ENCODE data around the gene AP2A1.

DNA sequence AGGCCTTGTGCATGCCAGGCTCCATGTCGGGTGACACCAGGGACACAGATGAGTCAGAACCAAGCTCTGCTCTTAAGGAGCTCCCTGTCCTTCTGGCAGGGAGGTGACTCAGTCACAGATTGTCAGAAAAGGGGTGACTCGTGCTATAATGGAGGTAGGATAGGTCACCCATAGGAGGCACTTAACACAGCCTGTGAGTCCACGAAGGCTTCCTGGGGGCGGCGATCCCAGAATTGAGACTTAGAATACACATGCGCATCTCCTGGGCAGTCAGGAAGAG, 26.7 kb downstream of the AP2A1 start:
- no peak for TF ChIP-seq CTCF (IDR thresholded peaks at IDR 0.05; ENCODE audit: poor library complexity, severe bottlenecking)
- no peak for TF ChIP-seq POLR2AphosphoS5 (IDR thresholded peaks at IDR 0.05)
- no peak for TF ChIP-seq EP300 (conservative IDR thresholded peaks at IDR 0.05; ENCODE audit: poor library complexity, severe bottlenecking)
- TF ChIP-seq, protein P1, sequence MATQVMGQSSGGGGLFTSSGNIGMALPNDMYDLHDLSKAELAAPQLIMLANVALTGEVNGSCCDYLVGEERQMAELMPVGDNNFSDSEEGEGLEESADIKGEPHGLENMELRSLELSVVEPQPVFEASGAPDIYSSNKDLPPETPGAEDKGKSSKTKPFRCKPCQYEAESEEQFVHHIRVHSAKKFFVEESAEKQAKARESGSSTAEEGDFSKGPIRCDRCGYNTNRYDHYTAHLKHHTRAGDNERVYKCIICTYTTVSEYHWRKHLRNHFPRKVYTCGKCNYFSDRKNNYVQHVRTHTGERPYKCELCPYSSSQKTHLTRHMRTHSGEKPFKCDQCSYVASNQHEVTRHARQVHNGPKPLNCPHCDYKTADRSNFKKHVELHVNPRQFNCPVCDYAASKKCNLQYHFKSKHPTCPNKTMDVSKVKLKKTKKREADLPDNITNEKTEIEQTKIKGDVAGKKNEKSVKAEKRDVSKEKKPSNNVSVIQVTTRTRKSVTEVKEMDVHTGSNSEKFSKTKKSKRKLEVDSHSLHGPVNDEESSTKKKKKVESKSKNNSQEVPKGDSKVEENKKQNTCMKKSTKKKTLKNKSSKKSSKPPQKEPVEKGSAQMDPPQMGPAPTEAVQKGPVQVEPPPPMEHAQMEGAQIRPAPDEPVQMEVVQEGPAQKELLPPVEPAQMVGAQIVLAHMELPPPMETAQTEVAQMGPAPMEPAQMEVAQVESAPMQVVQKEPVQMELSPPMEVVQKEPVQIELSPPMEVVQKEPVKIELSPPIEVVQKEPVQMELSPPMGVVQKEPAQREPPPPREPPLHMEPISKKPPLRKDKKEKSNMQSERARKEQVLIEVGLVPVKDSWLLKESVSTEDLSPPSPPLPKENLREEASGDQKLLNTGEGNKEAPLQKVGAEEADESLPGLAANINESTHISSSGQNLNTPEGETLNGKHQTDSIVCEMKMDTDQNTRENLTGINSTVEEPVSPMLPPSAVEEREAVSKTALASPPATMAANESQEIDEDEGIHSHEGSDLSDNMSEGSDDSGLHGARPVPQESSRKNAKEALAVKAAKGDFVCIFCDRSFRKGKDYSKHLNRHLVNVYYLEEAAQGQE (IDR thresholded peaks at IDR 0.05; ENCODE audit: borderline replicate concordance): no peak
- no peak for TF ChIP-seq MXI1 (conservative IDR thresholded peaks at IDR 0.05; ENCODE audit: poor library complexity, severe bottlenecking)
- no peak for TF ChIP-seq EZH2 (IDR thresholded peaks at IDR 0.05; ENCODE audit: borderline replicate concordance, insufficient read depth, low read length, poor library complexity, severe bottlenecking)
- TF ChIP-seq TAF1 (IDR thresholded peaks at IDR 0.05; ENCODE audit: low read depth): no peak
- no peak for TF ChIP-seq SMC3 (conservative IDR thresholded peaks at IDR 0.05; ENCODE audit: poor library complexity)
- no peak for TF ChIP-seq RAD21 (conservative IDR thresholded peaks at IDR 0.05)

Measured in neural cell (in vitro differentiated cells).